Activated CD8-positive, alpha-beta memory T cell treated with anti-CD3 and anti-CD28 coated beads for 48 hours (primary cell): ENCODE data around the gene TBC1D1.
A peak's percentile ranks its signal among the peaks of the same experiment; 100 is the strongest.

Experiments
- DNase-seq, 3 experiments: peaks; one replicate each; pipeline ENCODE4 v3.0.0-alpha.2; 2020; ENCODE audit warnings: low read depth in 2 of 3, low spot score in 2 of 3

TBC1D1 gene, protein sequence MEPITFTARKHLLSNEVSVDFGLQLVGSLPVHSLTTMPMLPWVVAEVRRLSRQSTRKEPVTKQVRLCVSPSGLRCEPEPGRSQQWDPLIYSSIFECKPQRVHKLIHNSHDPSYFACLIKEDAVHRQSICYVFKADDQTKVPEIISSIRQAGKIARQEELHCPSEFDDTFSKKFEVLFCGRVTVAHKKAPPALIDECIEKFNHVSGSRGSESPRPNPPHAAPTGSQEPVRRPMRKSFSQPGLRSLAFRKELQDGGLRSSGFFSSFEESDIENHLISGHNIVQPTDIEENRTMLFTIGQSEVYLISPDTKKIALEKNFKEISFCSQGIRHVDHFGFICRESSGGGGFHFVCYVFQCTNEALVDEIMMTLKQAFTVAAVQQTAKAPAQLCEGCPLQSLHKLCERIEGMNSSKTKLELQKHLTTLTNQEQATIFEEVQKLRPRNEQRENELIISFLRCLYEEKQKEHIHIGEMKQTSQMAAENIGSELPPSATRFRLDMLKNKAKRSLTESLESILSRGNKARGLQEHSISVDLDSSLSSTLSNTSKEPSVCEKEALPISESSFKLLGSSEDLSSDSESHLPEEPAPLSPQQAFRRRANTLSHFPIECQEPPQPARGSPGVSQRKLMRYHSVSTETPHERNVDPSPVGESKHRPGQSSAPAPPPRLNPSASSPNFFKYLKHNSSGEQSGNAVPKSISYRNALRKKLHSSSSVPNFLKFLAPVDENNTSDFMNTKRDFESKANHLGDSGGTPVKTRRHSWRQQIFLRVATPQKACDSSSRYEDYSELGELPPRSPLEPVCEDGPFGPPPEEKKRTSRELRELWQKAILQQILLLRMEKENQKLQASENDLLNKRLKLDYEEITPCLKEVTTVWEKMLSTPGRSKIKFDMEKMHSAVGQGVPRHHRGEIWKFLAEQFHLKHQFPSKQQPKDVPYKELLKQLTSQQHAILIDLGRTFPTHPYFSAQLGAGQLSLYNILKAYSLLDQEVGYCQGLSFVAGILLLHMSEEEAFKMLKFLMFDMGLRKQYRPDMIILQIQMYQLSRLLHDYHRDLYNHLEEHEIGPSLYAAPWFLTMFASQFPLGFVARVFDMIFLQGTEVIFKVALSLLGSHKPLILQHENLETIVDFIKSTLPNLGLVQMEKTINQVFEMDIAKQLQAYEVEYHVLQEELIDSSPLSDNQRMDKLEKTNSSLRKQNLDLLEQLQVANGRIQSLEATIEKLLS (N-terminal part only)

DNA sequence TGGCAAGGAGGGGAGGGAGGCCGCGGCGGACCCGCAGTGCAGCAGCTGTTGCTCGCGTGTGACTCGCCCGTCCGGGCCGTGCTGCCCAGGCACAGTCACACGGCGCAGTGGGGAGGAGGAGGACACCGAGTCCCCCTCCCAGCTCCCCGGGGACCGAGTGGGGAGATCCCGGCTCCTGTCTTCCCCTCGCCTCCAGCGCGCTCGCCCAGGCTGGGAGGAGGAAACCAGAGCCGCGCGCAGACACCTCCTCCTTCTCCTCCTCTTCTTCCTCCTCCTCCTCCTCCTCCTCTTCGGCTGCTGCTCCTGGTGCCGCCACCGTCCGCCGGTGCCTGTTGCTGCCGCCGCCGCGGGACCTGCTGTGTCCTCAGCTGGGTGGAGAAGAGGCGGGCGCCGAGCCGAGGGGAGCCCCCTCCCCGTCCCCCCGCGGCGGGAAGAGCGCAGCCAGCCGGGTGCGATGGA is at the start of gene TBC1D1:
Gene TBC1D1 (plus strand): TSS at position 284 of the 459 bp plus-strand sequence. CDS start 11,012 bp downstream, outside the sequence.
- peak; percentile 9 to 38 (median 30) for DNase-seq

DNA sequence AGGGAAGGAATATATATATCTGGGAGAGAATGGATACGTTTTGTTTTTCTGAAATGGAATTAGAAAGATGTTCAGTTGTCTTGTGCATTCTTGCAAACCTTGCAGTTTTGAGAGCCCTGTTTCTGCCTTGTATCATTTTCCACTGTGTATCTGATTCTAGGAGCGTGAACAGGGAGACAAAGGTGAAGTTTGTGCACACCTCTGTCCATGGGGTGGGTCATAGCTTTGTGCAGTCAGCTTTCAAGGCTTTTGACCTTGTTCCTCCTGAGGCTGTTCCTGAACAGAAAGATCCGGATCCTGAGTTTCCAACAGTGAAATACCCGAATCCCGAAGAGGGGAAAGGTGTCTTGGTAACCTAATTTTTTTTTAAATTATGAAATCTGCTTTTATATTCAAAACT is 46.7 kb upstream of the TBC1D1 start:
- no peak for DNase-seq

DNA sequence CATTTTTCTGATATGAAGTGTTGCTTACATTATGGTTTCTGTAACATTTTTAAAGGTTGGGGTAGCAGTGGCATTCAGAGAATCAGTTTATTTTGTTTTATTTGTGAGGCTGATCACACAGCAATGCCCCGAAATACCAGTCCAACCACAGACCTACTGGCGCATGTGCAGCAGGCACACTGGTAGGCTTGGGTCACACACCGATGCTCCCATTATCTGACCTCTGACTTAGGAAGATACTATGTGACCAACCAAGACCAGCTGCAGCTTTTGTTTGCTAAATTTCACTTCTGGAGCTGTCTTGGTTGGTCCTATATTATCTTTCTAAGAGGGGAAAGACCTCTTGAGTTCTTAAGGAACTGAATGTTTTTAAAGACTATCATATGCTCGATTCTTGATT is 45.7 kb upstream of the TBC1D1 start:
- no peak for DNase-seq

DNA sequence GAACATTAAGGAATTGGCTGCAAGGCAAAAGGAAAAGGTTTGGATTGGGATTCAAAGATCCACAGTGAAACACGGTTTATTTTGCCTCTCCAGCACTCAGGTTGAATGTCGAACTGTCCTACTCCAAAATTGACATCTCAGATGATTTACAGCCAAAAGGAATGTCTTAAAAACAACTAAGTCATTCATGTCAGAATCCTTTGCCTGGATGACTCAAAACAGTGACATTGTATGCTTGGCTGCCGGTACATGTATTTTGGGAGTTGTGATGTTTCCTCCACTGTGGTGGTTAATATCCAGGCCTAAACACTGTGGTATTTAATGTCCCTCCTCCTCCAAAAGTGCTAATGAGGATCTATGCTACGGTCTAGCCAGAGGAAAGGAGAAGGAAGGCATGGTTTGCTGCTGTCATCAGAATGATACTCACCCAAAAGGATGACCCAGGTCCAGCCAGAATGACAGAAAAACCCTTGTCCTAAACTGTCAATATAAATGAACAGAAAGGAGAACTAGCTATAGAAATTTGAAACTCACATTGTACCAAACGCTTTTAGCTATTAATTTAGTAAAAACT is 43.5 kb upstream of the TBC1D1 start:
- no peak for DNase-seq

DNA sequence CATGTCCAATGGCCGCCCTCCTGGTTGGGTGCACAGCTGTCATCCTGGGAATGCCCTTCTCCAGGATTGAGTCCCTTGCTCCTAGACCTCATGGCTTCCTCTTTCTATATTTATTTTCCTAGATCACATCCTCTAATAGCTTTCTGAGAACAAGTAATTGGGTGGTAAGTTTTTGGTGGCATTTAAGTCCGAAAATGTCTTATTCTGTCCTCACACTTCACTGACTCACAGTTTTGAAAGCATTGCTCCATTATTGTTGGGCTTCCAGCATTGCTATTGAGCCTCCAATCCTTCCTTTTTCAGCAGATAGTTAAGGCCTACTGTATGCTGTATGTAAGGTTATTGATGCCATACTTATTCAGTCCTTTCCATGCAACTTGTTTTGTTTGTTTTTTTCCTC is 38.5 kb upstream of the TBC1D1 start:
- DNase-seq = no peak

DNA sequence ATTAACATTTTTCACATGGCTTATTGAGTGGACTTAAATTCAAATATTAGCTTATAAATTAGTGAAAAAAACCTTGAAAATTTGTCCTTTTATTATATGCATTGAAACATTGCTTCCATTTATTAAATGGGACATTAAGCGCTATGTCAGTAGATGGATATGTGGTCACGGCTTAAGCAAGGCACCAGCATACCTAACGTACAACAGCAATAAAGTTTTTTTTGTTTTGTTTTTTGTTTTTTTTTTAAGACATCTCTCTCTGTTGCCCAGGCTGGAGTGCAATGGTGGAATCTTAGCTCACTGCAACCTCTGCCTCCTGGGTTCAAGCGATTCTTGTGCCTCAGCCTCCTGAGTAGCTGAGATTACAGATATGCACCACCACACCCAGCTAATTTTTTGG is 32.8 kb upstream of the TBC1D1 start:
- DNase-seq = no peak

DNA sequence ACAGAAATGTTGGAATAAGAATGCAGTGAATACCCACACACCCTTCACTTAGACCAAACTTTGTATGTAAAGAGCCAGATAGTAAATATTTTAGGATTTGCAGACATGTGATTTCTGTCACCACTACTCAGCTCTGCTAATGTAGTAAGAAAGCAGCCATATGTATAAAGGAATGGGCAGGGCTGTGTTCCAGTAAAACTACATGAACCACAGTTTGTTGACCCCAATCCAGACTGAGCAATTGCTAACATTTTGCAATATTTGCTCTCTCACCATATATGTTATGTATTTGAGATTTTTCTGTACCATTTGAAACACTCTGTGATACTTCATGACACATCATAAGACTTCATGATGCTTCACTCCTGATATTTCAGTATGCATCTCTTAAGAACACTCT is 32.0 kb upstream of the TBC1D1 start:
- no peak for DNase-seq

DNA sequence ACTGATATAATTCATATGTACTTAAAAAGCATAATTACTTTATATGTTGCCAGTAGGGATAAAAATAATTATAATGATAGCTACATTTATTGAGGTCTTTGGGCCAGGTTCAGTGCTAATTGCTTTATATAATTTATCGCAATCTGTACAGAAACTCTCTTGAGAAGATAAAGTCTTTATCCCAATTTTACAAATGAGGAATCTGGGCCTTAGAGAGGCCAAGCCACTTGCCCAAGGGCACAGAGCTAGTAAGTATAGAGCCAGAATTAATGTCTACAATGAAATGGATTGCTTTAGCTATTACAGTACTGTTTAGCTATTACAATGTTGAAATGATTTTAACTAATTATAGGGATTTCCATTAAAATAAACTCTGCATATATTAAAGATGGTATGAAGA is 30.6 kb upstream of the TBC1D1 start:
- no peak for DNase-seq

DNA sequence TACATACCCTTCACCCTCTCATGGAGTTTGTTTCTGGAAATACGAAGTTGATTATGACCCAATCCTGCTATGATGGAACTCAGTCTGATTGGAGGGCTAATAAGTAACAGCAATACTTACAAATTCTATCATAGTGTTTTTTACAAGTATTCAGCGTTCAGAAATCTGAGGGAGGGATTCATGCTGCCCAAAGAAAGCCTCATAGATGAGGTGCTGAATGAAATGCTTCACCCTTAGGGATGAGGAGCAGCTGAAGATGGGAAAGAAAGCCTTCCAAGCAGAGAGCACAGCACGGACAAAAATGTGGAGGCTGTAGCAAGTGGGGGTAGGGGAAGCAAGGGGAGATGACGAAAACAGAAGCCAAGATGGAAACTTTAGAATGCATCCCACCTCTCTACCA is 27.9 kb upstream of the TBC1D1 start:
- DNase-seq = no peak

DNA sequence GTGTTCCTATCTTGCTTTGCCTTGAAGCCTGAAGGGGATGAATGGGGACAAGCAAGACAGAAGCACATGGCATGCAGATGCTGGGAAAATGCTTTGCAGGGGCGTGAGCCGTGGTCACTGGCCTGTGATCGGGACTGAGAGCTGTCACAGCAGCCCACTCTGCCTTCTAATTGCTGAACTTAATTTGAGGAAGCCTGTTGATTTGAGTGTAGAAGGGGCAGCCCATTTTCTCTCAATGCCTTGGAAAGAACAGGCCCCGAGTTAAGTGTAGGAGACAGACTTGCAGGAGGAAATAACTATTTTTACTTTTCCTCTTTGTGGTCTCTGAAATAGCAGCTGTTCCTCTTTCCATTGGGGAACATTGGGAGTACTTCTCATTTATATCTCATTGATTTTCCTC is 26.1 kb upstream of the TBC1D1 start:
- no peak for DNase-seq

DNA sequence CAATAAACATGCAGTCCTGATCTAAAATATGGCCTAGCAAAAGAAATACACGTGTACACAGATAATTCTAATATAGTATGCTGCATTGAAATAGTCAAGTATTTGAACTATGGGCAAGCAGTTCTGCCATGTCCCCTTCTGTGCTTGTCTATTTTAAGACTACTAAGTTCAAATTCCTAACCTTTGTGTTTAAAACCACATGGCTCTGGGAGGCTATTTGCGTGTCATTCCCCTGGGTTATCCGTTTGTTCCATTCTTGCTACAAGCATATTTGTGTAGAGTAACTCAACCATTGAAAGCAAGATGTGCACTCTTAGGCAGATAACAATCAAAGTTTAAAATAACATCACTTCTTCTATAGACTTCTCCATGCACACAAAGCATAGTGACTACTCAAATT is 25.4 kb upstream of the TBC1D1 start:
- no peak for DNase-seq

DNA sequence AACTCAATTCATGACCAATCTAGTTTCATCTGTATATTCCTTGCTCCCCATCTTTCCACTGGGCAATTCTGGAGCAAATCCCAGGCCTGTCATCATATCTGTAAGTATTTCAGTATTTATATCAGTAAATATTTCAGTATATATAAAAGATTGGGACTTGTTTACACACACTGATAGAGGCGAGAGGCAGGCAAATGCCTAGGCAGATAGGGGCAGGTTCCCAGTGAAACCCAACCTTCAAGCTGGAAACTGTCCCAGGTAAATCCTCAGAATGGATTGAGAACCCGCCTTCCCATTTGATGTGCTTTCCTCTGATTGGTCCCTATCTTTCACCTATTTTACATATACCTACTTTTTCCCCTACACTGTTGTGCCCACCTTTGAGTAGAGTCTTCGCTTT is 23.8 kb upstream of the TBC1D1 start:
- DNase-seq = no peak

DNA sequence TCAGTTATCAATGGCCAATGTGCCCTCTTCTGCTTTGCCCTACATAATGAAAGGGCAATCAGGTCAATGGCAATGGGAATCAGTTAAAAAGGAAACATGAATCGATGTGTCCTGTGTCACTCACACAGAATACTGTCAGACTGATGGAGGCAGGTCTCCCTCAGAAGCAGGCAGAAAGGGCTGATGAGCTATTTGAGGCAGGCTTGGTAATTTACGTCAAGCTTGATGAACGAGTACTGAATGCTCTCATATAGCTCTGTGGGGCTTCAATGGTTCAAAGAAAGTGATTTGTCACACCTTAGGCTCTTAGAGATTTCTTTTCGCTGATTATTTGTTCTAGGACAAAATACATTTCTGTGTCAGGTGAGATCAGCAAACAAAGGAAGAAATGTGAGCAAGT is 22.6 kb upstream of the TBC1D1 start:
- no peak for DNase-seq

DNA sequence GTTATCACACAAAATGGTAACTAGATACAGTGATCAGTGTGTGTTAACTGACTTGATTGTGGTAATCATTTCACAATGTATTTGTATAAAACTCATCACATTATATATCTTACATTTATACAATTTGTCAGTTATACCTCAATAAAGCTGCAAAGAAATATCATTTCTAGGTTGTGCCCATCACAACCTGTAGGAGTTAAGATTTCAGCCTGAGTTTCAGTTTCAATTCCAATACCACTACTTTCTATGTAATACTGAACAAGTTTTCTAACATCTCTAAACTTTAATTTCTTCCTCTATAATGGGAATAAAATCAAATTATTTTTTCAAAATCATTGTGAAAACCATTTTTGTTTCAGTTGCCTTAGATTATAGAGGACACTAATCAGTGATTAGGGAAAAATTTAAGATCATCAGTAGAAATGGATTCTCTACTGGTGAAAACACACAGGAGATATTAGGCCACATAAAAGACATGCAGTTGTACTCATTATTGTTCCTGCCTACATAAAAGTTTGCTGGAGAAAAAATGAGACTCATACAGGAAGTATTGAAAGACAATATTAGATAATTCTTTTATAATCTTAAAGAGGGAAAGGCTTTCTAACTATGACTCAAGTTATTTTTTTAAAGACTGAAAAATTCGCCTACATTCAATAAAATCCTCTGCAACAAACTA is 18.4 kb upstream of the TBC1D1 start:
- DNase-seq = no peak

DNA sequence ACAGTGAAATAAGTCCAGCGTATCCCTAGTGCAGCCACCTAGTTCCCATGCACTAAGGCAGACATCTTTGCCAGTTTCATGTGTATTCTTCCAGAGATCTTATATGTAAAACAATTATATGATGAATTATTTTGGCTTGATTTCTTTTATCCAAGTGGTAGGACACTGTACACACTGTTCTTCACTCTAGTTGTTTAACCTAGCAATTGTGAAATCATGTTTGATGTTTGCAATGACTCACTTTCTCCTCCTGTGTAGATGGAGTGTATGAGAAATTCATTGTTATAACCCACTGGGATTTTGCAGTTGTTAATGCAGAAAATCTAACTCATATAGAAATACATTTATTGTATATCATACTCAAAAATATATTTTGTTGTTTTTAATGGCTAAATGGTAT is 17.5 kb upstream of the TBC1D1 start:
- no peak for DNase-seq

DNA sequence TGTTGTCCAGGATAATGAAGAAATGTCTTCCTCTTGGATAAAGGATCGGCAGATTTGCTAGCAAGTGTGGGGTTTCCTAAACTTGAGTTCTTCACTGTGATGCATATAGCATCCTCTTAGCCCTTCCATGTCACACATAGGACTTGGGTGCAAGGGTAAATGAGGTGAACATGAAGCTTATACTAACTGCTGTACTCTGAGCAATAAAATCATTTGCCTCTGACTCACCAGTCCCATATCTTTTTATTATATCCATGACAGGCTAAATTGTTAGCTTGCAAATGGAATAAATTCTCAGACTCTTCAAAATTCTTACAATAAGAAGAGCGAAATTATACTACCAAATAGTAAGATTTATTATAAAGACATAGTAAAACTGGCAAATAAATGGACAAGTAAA is 14.7 kb upstream of the TBC1D1 start:
- DNase-seq = no peak

DNA sequence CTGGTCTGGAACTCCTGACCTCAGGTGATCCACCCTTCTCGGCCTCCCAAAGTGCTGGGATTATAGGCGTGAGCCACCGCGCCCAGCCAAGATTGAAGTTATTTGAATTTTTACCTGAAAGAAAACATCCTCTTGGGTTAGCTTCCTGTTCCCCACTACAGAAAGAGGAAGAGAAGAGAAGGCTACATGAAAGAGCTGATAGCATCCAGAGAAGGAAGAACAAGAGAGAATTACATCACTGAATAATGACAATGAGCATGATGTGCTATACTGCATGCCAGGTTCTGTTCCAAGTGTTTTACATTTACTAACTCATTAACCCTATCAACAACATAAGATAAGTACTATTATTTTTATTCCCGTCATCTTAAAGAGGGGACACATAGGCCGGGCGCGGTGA is 11.5 kb upstream of the TBC1D1 start:
- no peak for DNase-seq

DNA sequence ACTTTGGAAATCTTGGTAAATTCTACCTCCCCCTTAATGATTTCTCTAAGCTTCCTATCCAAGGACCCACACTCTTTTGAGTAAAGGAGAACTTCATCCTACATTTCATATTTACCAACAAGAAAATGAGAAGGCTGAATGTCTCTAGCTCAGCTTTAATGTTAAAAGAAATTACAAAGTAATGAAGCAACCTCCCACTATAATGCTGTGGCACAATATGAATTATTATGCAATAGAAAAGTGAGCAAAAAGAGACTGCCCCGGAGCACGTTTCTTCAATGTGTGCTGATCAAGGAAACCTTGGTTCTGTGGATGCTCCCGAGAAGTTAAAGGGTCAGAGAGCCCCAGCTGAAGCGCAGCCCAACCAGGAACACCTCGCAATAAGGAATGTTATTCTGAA is 9.1 kb upstream of the TBC1D1 start:
- no peak for DNase-seq

DNA sequence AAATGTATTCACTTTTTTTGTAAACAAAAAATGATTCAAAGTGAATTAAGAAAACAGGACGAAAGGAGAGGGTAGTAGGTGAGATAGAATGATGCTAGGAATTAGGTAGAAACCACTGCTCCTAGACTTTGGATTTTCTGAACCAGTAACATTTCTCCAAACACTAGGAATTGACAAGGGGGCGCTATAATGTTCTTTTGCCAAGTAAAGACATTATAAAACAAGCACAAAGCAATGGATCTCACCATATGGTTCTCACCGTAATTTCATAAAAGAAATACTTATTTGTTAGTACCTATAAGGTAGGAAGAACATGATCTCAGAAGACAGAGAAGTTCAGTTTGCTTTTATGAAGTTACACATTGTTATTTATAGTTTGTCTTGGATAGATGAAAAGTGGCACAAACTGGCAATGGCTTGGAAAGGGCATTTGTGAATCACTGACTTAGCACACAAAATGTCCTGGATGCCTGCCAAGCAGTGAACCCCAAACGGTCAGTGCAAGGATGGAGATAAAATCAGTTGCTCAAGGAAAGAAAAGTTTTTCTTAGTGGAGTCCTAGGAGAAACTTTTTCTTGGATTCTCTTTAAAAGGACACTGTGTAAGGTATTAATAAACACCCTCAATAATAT is 8.1 kb upstream of the TBC1D1 start:
- no peak for DNase-seq

DNA sequence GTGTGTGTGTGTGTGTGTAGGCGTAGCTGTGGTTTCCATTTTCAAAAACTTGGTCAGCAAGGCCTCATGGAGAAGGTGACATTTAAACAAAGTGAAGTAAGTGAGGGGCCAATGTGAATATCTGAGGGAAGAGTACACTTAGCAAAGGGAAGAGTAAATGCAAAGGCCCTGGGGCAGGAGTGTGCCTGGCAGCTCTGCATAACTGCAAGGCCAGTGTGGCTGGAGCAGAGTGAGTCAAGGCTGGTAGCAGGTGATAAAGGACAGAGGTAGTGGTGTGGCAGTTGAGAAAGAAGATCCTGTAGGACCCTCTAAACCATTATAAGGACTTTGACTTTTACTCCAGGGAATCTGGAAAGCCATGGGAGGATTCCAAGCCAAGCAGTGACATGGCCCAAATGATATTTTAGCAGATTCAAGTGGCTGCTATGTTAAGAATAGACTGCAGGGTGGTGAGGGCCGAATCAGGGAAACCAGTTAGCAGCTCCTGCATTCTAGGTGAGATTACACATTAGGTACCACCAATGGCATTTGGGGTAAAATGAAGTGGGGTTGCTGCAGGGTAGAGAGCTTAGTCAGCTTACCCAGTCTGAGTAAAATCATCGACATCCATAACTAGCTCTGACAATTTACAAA is 5.9 kb upstream of the TBC1D1 start:
- DNase-seq = no peak
